HEK293T (cell line): Measurements from ENCODE around the gene CBX4.

Source experiments
- CTCF ChIA-PET: fragments of 350-600 bp; formaldehyde crosslinking; extraction: SDS; loops from one replicate; lab custom pipeline; 2021; ENCODE audit warnings: antibody characterized with exemption, inconsistent platforms; lab: Yijun Ruan, JAX
- POLR2A ChIA-PET: fragments of 350-600 bp; formaldehyde crosslinking; extraction: SDS; loops from one replicate; lab custom pipeline; 2020; ENCODE audit warnings: antibody characterized with exemption, inconsistent platforms; lab: Yijun Ruan, JAX
- DNase-seq: peaks from one replicate; pipeline ENCODE4 v3.0.0; 2012; ENCODE audit warnings: mixed read lengths; ENCODE audit errors: extremely low spot score
- ARNT ChIP-seq: fragments of 450-650 bp; IDR thresholded peaks from 2 replicates; pipeline ENCODE4 v1.6.1; 2017; ENCODE audit warnings: mild to moderate bottlenecking
- BHLHE40 ChIP-seq: fragments of 450-650 bp; IDR thresholded peaks from 2 replicates; pipeline ENCODE4 v1.6.1; 2016; ENCODE audit warnings: mild to moderate bottlenecking, moderate library complexity, borderline replicate concordance
- CTBP1 ChIP-seq: fragments of 450-650 bp; IDR thresholded peaks from 2 replicates; pipeline ENCODE4 v1.6.1; 2016; ENCODE audit warnings: borderline replicate concordance
- ELF4 ChIP-seq: fragments of 450-650 bp; IDR thresholded peaks from 2 replicates; pipeline ENCODE4 v1.6.1; 2017; ENCODE audit warnings: antibody characterized with exemption
- FOXA1 ChIP-seq: fragments of 450-650 bp; IDR thresholded peaks from 2 replicates; pipeline ENCODE4 v1.6.1; 2016; ENCODE audit warnings: mild to moderate bottlenecking
- FOXK2 ChIP-seq: fragments of 450-650 bp; IDR thresholded peaks from 2 replicates; pipeline ENCODE4 v1.6.1; 2016; ENCODE audit warnings: mild to moderate bottlenecking
- FOXM1 ChIP-seq: fragments of 450-650 bp; IDR thresholded peaks from 2 replicates; pipeline ENCODE4 v1.6.1; 2017; ENCODE audit warnings: mild to moderate bottlenecking, borderline replicate concordance
- HDGF ChIP-seq: fragments of 450-650 bp; IDR thresholded peaks from 2 replicates; pipeline ENCODE4 v1.6.1; 2017; ENCODE audit warnings: antibody characterized with exemption, borderline replicate concordance
- L3MBTL2 ChIP-seq: fragments of 450-650 bp; conservative IDR thresholded peaks from 2 replicates; pipeline ENCODE4 v1.6.1; 2016; ENCODE audit warnings: mild to moderate bottlenecking
- LEF1 ChIP-seq: fragments of 450-650 bp; IDR thresholded peaks from 2 replicates; pipeline ENCODE4 v1.6.1; 2017; ENCODE audit warnings: mild to moderate bottlenecking, borderline replicate concordance
- NFRKB ChIP-seq: fragments of 450-650 bp; IDR thresholded peaks from 2 replicates; pipeline ENCODE4 v1.6.1; 2016; ENCODE audit warnings: mild to moderate bottlenecking, moderate library complexity
- PKNOX1 ChIP-seq: fragments of 450-650 bp; IDR thresholded peaks from 2 replicates; pipeline ENCODE4 v1.6.1; 2016
- SP1 ChIP-seq: fragments of 450-650 bp; IDR thresholded peaks from 2 replicates; pipeline ENCODE4 v1.6.1; 2017
- SUZ12 ChIP-seq: fragments of 450-650 bp; IDR thresholded peaks from 2 replicates; pipeline ENCODE4 v1.6.1; 2016; ENCODE audit warnings: mild to moderate bottlenecking
- TARDBP ChIP-seq: fragments of 450-650 bp; IDR thresholded peaks from 2 replicates; pipeline ENCODE4 v1.6.1; 2016
- ZNF384 ChIP-seq: fragments of 450-650 bp; IDR thresholded peaks from 2 replicates; pipeline ENCODE4 v1.6.1; 2016

Gene CBX4

GRCh38 chr17:79831265-79832217 lies 7.7 kb downstream of the CBX4 start:
- TF ChIP-seq ZNF384 (no peak), BHLHE40 (no peak), ELF4 (no peak), L3MBTL2 (no peak), HDGF (no peak), CTBP1 (no peak), ARNT (no peak), TARDBP (no peak), FOXA1 (no peak), SP1 (no peak), LEF1 (no peak), NFRKB (no peak), SUZ12 (no peak), FOXK2 (no peak), PKNOX1 (no peak), FOXM1 (no peak)
- ChIA-PET POLR2A (interaction anchor here (4.3 kb wide), 1 partner anchor 8 kb away, joined by 25 read pairs; the partner anchor contains the start of gene CBX4), CTCF (no interaction called here)
- DNase-seq: no peak

- ChIA-PET POLR2A (interaction anchor here (0.9 to 4.3 kb wide), 2 partner anchors 9 to 14 kb away, joined by 3 to 25 read pairs; partner anchors contain the start of gene CBX4), CTCF (no interaction called here)
- TF ChIP-seq BHLHE40 (no peak), SP1 (no peak), FOXM1 (no peak), ELF4 (no peak), SUZ12 (no peak), NFRKB (no peak), CTBP1 (no peak), LEF1 (no peak), TARDBP (no peak), ZNF384 (no peak), PKNOX1 (no peak), FOXA1 (no peak), FOXK2 (no peak), L3MBTL2 (no peak)
- DNase-seq: no peak
Observed at GRCh38 chr17:79830763-79831264, 8.4 kb downstream of the CBX4 start.

- TF ChIP-seq SUZ12 (no peak), SP1 (no peak), BHLHE40 (no peak), ARNT (no peak), HDGF (no peak), LEF1 (no peak), TARDBP (no peak), FOXM1 (no peak), L3MBTL2 (no peak), ZNF384 (no peak), ELF4 (no peak)
- CTCF ChIA-PET: interaction anchor here (1.0 kb wide), 1 partner anchor 22 kb away, joined by 3 read pairs; no protein-coding TSS in a partner anchor
- POLR2A ChIA-PET: interaction anchor here (0.9 to 4.3 kb wide), 2 partner anchors 9 to 15 kb away, joined by 3 to 25 read pairs; partner anchors contain the start of gene CBX4
Observed at GRCh38 chr17:79830303-79830702, 8.9 kb downstream of the CBX4 start.

GRCh38 chr17:79829457-79829856 lies 9.8 kb downstream of the CBX4 start:
- TF ChIP-seq SUZ12: no peak
- no peak for TF ChIP-seq HDGF
- no peak for TF ChIP-seq SP1
- no peak for TF ChIP-seq ZNF384
- no peak for TF ChIP-seq ARNT
- TF ChIP-seq BHLHE40: no peak
- no peak for TF ChIP-seq PKNOX1
- TF ChIP-seq FOXA1: no peak
- TF ChIP-seq LEF1: no peak
- no peak for TF ChIP-seq NFRKB
- no peak for TF ChIP-seq CTBP1
- TF ChIP-seq ELF4: no peak
- no peak for TF ChIP-seq FOXK2
- no peak for TF ChIP-seq L3MBTL2
- no peak for TF ChIP-seq FOXM1
- TF ChIP-seq TARDBP: no peak
- ChIA-PET POLR2A (interaction anchor here (1.0 to 4.3 kb wide), 2 partner anchors 10 to 19 kb away, joined by 3 to 25 read pairs; partner anchors contain the start of gene CBX4), CTCF (interaction anchor here (1.0 kb wide), 1 partner anchor 21 kb away, joined by 3 read pairs; no protein-coding TSS in a partner anchor)
- no peak for DNase-seq

More at GRCh38 chr17:79830303-79830702, 8.9 kb downstream of the CBX4 start:
- no peak for DNase-seq
